Measurements from ENCODE around the gene ELOVL3. TPM values are rescaled to one million over a fixed set of nuclear protein-coding genes. Genes with fewer than 3 reads are reported as not detected.

ELOVL3 gene
- total RNA-seq, 4 donors from 2014 or later, result 1.3 to 3.6 (median 3.2) TPM

GRCh38 chr10:102230264-102230860, 4.3 kb downstream of the ELOVL3 start:
- TF ChIP-seq CTCF (IDR thresholded peaks at IDR 0.05; ENCODE audit: low read depth), result no peak

GRCh38 chr10:102230861-102231356, 4.8 kb downstream of the ELOVL3 start:
- TF ChIP-seq CTCF (IDR thresholded peaks at IDR 0.05; ENCODE audit: low read depth), result no peak

GRCh38 chr10:102231357-102232318, 5.5 kb downstream of the ELOVL3 start:
- TF ChIP-seq CTCF (IDR thresholded peaks at IDR 0.05; ENCODE audit: low read depth), result no peak

- no peak for TF ChIP-seq CTCF (IDR thresholded peaks at IDR 0.05; ENCODE audit: low read depth)
Observed at GRCh38 chr10:102233997-102234396, 7.9 kb downstream of the ELOVL3 start.

GRCh38 chr10:102234888-102235597, 8.9 kb downstream of the ELOVL3 start:
- TF ChIP-seq CTCF (IDR thresholded peaks at IDR 0.05; ENCODE audit: low read depth), result no peak

GRCh38 chr10:102235598-102235920, 9.5 kb downstream of the ELOVL3 start:
- TF ChIP-seq CTCF (IDR thresholded peaks at IDR 0.05; ENCODE audit: low read depth), result no peak

GRCh38 chr10:102236006-102236405, 9.9 kb downstream of the ELOVL3 start:
- TF ChIP-seq CTCF (IDR thresholded peaks at IDR 0.05; ENCODE audit: low read depth), result no peak

Data from subcutaneous adipose tissue (tissue), 4 donors.